AG09309 (cell line): Measurements from ENCODE around the gene SORL1-AS1.

Experiments used
- DNase-seq: peaks from one replicate; pipeline ENCODE4 v3.0.0-alpha.2; 2010; ENCODE audit warnings: low read depth
- H3K4me3 ChIP-seq: 2 replicates; pipeline ENCODE4 v1.5.1; 2011; ENCODE audit warnings: mild to moderate bottlenecking, low read depth, low read length, moderate library complexity; ENCODE audit not compliant: control insufficient read depth
- CTCF ChIP-seq: IDR thresholded peaks from 2 replicates; pipeline ENCODE4 v1.5.1; 2011; ENCODE audit warnings: mild to moderate bottlenecking, low read depth, low read length, inconsistent platforms; ENCODE audit not compliant: insufficient read depth, control insufficient read depth; ENCODE audit errors: missing control alignments

The SORL1-AS1 gene

GRCh38 chr11:121452609-121453150, at the start of gene SORL1-AS1:
Gene SORL1-AS1 (minus strand): TSS chr11:121452967.
- H3K4me3 ChIP-seq: peak within 1 kb of the TSS; percentile 49
- DNase-seq: no peak
- TF ChIP-seq CTCF: no peak

GRCh38 chr11:121500717-121501116, 48.0 kb upstream of the SORL1-AS1 start:
- TF ChIP-seq CTCF: no peak
- H3K4me3 ChIP-seq: no peak overlapping the region
- no peak for DNase-seq

GRCh38 chr11:121500275-121500674, 47.5 kb upstream of the SORL1-AS1 start:
- no peak for DNase-seq
- H3K4me3 ChIP-seq: no peak overlapping the region
- no peak for TF ChIP-seq CTCF

GRCh38 chr11:121499405-121499804, 46.6 kb upstream of the SORL1-AS1 start:
- no peak for DNase-seq
- TF ChIP-seq CTCF: no peak
- H3K4me3 ChIP-seq: no peak overlapping the region

- H3K4me3 ChIP-seq: no peak overlapping the region
- no peak for TF ChIP-seq CTCF
- no peak for DNase-seq
Measured at GRCh38 chr11:121497176-121497998, 44.6 kb upstream of the SORL1-AS1 start.

GRCh38 chr11:121494355-121495099, 41.8 kb upstream of the SORL1-AS1 start:
- H3K4me3 ChIP-seq: no peak overlapping the region
- DNase-seq: no peak
- no peak for TF ChIP-seq CTCF
